NCI-H82 treated with DMSO at 0.1 percent for 48 hours (cell line): ENCODE results near the gene BNC2.
"Not testable (repeated sequence)": the region's sequence is repeated elsewhere in the genome, so short reads cannot be mapped to it uniquely, and the experiment has no call there.

Experiments
- DNase-seq: peaks from one replicate; lab custom pipeline; 2025; ENCODE audit not compliant: unreplicated experiment; lab: John Stamatoyannopoulos, UW

Gene BNC2

DNA sequence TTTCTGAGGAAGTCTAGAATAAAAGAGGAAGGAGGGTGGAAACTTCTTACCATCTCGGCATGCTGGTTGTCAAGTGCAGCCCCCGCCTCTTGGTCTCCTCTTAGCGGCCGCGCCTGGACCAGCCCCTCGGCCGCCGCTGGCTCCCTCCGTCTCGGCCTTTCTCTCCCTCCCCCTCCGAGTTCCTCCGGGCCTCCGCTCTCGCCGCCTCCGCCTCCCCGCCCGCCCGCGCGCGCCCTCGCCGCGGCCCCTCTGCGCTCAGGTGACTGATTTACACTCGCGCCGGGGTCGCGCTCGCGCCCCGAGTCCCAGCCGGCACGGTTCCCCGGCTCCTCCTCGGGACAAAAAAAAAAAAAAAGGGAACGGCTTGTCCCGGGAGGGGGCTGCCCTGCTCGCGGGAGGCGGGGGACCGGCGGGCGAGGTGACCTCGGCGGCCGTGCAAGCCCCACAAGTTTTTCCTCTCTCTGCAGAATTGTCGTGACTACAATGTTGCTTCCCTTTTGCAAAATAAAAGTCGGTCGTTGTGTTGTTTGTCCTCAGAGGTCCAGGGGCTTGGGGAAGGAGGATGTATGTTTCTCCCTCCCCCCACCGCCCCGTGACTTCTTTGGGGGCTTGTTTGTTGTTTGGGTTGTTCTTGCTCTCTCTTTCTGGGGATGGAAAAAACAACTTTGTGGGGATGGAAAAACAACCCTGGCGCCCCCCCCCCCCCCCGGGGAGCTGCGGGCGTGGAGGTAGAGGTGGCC is at the start of gene BNC2:
TSS of gene BNC2 (minus strand) at position 75 of the 740 bp plus-strand sequence. CDS start at position 53, 22 bp downstream.
- DNase-seq = no peak

DNA sequence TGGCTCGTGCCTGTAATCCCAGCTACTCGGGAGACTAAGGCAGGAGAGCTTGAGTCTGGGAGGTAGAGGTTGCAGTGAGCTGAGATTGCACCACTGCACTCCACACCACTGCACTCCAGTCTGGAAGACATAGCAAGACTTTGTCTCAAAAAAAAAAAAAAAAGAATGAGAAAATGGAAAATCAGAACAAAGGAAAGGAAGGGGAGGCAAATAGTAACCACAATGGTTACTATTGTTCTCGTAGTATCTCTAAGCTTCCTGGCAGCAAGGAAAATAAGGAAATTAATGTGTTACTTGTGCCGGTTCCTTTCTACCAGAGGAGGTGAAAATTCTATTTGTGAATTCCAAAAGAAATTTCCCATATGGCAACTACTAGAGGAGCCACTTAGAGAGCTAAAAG is 48.5 kb upstream of the BNC2 start:
- no peak for DNase-seq

- no peak for DNase-seq
Measured at GRCh38 chr9:16915126-16915831, 44.8 kb upstream of the BNC2 start.

DNA sequence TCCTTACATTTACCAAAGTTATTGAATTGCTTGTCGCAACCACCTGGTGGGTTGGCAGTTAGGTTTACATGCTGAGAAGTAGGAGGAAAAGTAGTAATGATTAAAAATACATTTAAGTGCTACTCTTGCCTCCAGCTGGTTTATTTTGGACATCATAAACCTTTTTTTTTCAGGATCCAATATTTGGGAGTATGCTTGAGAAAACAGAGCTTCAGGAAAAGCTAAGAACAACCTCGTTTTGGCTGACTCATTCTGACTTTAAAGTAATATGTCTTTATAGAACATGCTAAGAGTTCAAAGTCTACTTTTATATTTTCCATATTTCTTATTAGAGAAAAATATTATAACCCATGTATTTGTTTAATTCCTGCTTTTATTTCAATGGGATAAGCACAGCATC is 41.7 kb upstream of the BNC2 start:
- no peak for DNase-seq

GRCh38 chr9:16908206-16908605 is 37.7 kb upstream of the BNC2 start:
- DNase-seq = not testable (repeated sequence)

- DNase-seq = no peak
Measured at GRCh38 chr9:16904655-16905054, 34.2 kb upstream of the BNC2 start.

DNA sequence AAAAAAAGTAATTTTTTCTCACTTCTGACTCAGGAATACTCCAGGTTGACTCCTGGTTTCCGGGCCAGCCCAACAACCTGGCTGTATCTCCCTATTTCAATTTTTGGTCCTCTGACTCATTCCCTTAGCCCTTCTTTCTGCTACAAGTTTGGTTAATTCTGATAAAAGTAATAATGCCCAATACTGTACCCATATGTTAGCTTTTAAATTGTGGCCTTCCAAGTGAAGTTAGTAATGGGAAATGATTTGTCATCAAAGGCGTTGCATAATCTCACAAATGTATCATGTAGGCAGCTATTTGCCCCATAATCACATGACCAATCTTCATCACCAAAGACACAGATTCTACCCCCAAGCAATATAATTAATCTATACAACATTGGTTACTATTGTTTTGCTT is 31.1 kb upstream of the BNC2 start:
- no peak for DNase-seq

DNA sequence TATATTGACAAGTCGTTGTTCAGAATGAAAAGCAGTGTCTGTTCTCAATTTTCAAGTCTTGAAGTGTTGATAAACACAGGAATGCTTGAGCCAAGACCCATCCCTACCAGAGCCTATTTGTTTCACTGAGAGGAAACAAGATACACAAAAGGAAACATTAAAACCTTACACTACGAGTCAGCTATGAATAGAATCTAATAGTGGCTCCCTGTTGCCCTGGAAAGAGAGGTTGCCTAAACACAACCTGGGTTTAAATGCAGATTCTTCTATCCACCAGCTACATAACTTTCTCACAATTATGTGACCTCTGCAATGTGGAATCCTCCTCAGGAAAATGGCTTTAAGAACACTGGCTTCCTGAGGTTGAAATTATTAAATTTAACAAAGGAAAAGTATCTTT is 29.1 kb upstream of the BNC2 start:
- DNase-seq = no peak

- no peak for DNase-seq
Measured at GRCh38 chr9:16898464-16898863, 28.0 kb upstream of the BNC2 start.

DNA sequence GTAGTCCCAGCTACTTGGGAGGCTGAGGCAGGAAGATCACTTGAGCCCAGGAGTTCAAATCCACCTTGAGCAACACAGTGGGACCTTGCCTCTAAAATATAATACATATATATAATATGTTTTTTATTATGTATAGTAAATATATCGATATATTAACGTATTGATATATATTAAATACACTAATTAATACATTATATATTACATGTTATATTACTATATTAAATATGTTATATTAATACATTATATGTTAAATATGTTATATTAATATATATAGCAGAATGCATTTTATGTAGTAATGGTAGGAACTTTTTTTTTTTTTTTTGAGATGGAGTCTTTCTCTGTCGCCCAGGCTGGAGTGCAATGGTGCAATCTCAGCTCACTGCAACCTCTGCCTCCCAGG is 18.1 kb upstream of the BNC2 start:
- no peak for DNase-seq

DNA sequence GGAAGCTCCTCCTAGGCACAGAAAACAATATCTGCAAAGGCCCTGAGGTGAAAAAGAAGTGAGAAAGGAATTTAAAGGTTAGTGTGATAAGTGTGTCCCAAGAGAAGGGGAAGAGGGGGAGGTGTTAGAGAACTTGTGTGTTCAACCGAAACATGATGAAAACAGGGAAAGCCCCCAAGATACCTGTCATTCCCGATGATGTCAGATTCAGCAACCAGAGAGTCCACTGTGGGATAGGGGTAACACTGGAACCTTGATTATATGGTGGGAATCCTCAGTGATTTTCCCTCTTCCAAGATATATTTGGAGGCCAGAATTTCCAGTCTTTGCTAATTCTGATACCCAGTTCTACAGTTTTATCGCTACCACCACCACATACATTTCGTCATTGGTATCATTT is 15.5 kb upstream of the BNC2 start:
- no peak for DNase-seq

- DNase-seq = no peak
Measured at GRCh38 chr9:16884952-16885513, 14.6 kb upstream of the BNC2 start.

GRCh38 chr9:16884373-16884772 is 13.9 kb upstream of the BNC2 start:
- DNase-seq = no peak

GRCh38 chr9:16883586-16883985 is 13.1 kb upstream of the BNC2 start:
- no peak for DNase-seq

GRCh38 chr9:16882440-16882839 is 12.0 kb upstream of the BNC2 start:
- not testable (repeated sequence) for DNase-seq

DNA sequence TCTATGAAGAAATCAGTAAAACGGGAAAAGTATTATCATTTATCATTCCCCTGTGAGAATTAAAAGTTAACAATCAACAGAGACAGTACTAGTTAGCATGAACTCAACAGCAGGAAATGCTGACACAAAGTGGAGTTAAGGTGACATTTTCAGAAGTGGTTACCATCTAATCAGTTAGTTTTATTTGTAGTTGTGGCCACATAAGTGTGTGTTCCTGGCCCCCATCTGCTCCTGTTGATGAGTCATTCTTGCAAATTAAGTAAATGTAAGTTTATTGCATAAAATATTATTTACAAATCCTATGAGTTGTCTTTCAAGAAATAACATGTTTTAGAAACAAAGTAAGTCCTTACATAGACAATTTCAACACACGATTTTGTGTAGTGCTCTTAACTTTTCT is 8.9 kb upstream of the BNC2 start:
- DNase-seq = no peak

DNA sequence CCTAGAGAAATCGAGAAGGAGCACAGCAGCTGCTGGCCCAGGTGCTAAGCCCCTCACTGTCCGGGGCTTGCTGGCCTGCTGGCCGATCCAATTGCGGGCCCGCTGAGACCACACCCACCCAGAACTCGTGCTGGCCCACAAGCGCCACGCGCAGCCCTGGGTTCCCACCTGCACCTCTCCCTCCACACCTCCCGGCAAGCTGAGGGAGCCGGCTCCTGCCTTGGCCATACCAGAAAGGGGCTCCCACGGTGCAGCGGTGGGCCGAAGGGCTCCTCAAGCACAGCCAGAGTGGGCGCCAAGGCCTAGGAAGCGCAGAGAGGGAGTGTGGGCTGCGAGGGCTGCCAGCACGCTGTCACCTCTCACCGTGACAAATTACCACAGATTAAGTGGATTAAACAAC is 6.8 kb upstream of the BNC2 start:
- no peak for DNase-seq

DNA sequence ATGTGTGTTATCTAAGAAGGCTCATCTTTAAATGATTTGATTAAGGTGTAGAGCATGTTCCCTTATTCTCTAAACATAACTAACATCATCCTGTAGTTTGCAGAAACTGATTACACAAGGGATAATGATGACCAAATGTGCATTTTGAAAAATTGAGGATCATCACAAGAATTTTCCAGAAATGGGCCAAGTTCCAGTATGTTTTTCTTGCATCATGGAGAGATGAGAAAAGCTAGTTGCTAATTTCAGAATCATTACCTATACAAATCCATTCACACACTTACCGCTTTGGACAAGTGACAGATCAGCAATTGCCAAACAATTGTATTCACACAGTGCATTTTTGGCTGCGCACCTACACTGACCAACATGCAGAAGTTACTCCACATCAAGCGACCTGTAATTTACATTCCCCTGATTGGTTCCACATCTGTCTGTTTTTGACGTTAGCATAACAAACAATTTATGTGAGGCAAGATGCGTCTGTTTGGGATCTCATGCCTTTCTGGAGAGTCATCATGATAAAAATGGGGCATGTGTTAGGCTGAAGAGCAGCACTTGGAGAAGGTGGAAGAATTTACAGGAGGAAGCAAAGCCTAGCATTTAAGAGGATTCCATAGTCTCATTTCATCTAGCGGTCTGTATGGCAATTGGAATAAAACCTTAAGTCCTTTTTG is 2.8 kb upstream of the BNC2 start:
- no peak for DNase-seq

GRCh38 chr9:16871336-16872151 is 1.1 kb upstream of the BNC2 start:
- no peak for DNase-seq

GRCh38 chr9:16869882-16870595 is 431 bp downstream of the BNC2 start:
- no peak for DNase-seq
